PC-9 (cell line): ENCODE results near the gene CD83. TPM values are rescaled to one million over a fixed set of nuclear protein-coding genes. Genes with fewer than 3 reads are reported as not detected.

Experiments used
- BruUV-seq: library from RNA; stranded (reverse); fragments of 400-500 nt; replicated peaks from 2 replicates; lab custom pipeline; 2021; lab: Mats Ljungman, UMichigan
- CTCF ChIA-PET: fragments of 300-600 bp; sonication (Branson Sonifier 250); formaldehyde crosslinking; loops from one replicate; lab custom pipeline; 2022; ENCODE audit warnings: antibody characterized with exemption; lab: Charles Lee
- POLR2A ChIA-PET: fragments of 300-600 bp; sonication (Branson Sonifier 250); formaldehyde crosslinking; loops from one replicate; lab custom pipeline; 2022; ENCODE audit warnings: antibody characterized with exemption; ENCODE audit not compliant: unreplicated experiment; lab: Charles Lee
- DNase-seq, 2 experiments: peaks; one replicate each; pipeline versions ENCODE4 v3.0.0 to v3.0.0-alpha.2; 2015 to 2022; ENCODE audit warnings: mixed read lengths in 1 of 2
- H2AFZ ChIP-seq: fragments of 200-600 bp; sonication (generic); 2 replicates; pipeline ENCODE4 v1.8.1; 2017; ENCODE audit warnings: antibody characterized with exemption
- H3F3A ChIP-seq: fragments of 200-600 bp; sonication (generic); 2 replicates; pipeline ENCODE4 v1.8.1; 2017; ENCODE audit warnings: antibody characterized with exemption, mild to moderate bottlenecking, low read depth; ENCODE audit not compliant: insufficient read depth
- H3K27ac ChIP-seq: fragments of 200-600 bp; sonication (generic); 2 replicates; pipeline ENCODE4 v1.6.1; 2016; ENCODE audit warnings: mixed run types
- H3K27me3 ChIP-seq: fragments of 200-600 bp; sonication (generic); 2 replicates; pipeline ENCODE4 v1.6.1; 2016; ENCODE audit warnings: low read depth, mixed run types; ENCODE audit not compliant: insufficient read depth
- H3K36me3 ChIP-seq: fragments of 200-600 bp; sonication (generic); 2 replicates; pipeline ENCODE4 v1.6.1; 2016; ENCODE audit warnings: low read depth, mixed run types
- H3K4me1 ChIP-seq: fragments of 200-600 bp; sonication (generic); replicated peaks from 2 replicates; pipeline ENCODE4 v1.6.1; 2016; ENCODE audit warnings: mixed run types; ENCODE audit not compliant: insufficient read depth
- H3K4me2 ChIP-seq: fragments of 200-600 bp; sonication (generic); 2 replicates; pipeline ENCODE4 v1.6.1; 2017; ENCODE audit warnings: mixed run types
- H3K4me3 ChIP-seq: fragments of 200-600 bp; sonication (generic); 2 replicates; pipeline ENCODE4 v1.6.1; 2016; ENCODE audit warnings: mixed run types
- H3K79me2 ChIP-seq: fragments of 200-600 bp; sonication (generic); 2 replicates; pipeline ENCODE4 v1.6.1; 2017; ENCODE audit warnings: low read depth, mixed run types
- H3K9me2 ChIP-seq: fragments of 200-600 bp; sonication (generic); 2 replicates; pipeline ENCODE4 v1.8.1; 2017; ENCODE audit warnings: mild to moderate bottlenecking; ENCODE audit not compliant: insufficient read depth
- H3K9me3 ChIP-seq: fragments of 200-600 bp; sonication (generic); 2 replicates; pipeline ENCODE4 v1.8.1; 2016; ENCODE audit warnings: low read depth; ENCODE audit not compliant: insufficient read depth
- H4K20me1 ChIP-seq: fragments of 200-600 bp; sonication (generic); 2 replicates; pipeline ENCODE4 v1.8.1; 2017; ENCODE audit not compliant: insufficient read depth
- EZH2 ChIP-seq: fragments of 200-600 bp; sonication (generic); IDR thresholded peaks from 2 replicates; pipeline ENCODE4 v1.8.0; 2017; ENCODE audit warnings: antibody characterized with exemption, low read depth
- intact Hi-C: fragments of 100-400 bp; cut with micrococcal nuclease; formaldehyde crosslinking; loops from one replicate; pipeline ENCODE4 v1.10.0; 2022; ENCODE audit not compliant: unreplicated experiment
- total RNA-seq: library from RNA; stranded (reverse); gene quantifications from 2 replicates; pipeline ENCODE4 v1.2.3, GENCODE V29; 2021
- TF ChIP-seq, protein P1 (sequence below): fragments of 200-600 bp; sonication (generic); conservative IDR thresholded peaks from 2 replicates; pipeline ENCODE4 v1.6.1; 2017; ENCODE audit warnings: mixed run types, antibody characterized with exemption, mild to moderate bottlenecking, moderate library complexity

The CD83 gene
- total RNA-seq, 1 experiment from 2014 or later = 3.6 TPM

DNA sequence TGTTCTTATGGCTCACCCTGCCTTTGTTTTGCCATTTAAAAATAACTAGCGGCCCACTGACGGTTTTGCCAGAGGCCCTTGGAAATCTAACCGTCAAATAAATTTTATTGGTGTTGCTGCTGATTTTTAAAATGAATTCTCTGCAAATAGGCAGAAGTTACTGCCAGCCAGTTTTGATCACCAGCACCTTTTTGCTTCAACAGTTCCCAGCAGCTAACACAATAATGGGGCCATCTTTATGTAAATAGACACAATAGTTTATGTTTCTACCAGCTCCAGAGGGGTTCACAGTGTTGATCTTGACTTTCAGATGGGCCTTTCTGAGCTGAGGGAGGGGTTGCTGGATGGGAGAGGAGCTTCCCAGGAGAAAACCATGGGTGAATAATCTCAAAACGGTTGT is 11.2 kb downstream of the CD83 start:
- intact Hi-C loops = loop anchor here (1.0 kb wide), 1 partner anchor 1495 kb away; no protein-coding TSS in a partner anchor
- no TSS peak for BruUV-seq
- Histone ChIP-seq H4K20me1 (no peaks in the 10 kb centered on the region), H3K9me3 (no peaks in the 10 kb centered on the region), H3K4me3 (no peak overlapping the region), H3K9me2 (no peaks in the 10 kb centered on the region), H3K27ac (no peak overlapping the region), H3K4me2 (no peak overlapping the region), H3K36me3 (no peaks in the 10 kb centered on the region), H3K79me2 (no peaks in the 10 kb centered on the region), H3K27me3 (no peaks in the 10 kb centered on the region), H3F3A (no peaks in the 10 kb centered on the region), H2AFZ (no peak overlapping the region), H3K4me1 (no peaks in the 10 kb centered on the region)
- ChIA-PET POLR2A (no interaction called here), CTCF (no interaction called here)
- DNase-seq = no peak
- TF ChIP-seq, protein P1, sequence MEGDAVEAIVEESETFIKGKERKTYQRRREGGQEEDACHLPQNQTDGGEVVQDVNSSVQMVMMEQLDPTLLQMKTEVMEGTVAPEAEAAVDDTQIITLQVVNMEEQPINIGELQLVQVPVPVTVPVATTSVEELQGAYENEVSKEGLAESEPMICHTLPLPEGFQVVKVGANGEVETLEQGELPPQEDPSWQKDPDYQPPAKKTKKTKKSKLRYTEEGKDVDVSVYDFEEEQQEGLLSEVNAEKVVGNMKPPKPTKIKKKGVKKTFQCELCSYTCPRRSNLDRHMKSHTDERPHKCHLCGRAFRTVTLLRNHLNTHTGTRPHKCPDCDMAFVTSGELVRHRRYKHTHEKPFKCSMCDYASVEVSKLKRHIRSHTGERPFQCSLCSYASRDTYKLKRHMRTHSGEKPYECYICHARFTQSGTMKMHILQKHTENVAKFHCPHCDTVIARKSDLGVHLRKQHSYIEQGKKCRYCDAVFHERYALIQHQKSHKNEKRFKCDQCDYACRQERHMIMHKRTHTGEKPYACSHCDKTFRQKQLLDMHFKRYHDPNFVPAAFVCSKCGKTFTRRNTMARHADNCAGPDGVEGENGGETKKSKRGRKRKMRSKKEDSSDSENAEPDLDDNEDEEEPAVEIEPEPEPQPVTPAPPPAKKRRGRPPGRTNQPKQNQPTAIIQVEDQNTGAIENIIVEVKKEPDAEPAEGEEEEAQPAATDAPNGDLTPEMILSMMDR = no peak
- no peak for TF ChIP-seq EZH2

DNA sequence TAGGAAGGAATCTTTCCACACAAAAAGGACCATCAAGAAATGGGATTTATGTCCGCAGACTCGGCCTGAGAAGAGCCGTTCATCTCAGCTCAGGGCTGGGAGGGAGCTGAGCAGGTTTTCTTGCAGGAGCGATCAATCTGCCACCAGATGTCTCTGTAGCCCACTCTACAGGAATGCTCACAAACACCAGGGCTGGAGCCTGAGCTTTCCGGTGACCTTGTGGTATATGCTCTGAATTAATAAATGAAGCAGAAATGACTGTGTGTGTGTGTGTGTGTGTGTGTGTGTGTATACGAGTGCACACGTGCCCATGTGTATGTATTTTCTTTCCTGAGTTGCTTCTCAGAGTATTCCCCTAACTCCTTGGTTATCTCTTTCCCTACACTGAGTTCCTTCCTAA is 12.0 kb downstream of the CD83 start:
- intact Hi-C loops = loop anchor here (1.0 kb wide), 1 partner anchor 1494 kb away; no protein-coding TSS in a partner anchor
- Histone ChIP-seq H3K4me1 (no peaks in the 10 kb centered on the region), H3F3A (no peaks in the 10 kb centered on the region), H2AFZ (no peak overlapping the region), H3K4me3 (no peak overlapping the region), H3K27me3 (no peaks in the 10 kb centered on the region), H3K4me2 (no peak overlapping the region), H4K20me1 (no peaks in the 10 kb centered on the region), H3K9me2 (no peaks in the 10 kb centered on the region), H3K9me3 (no peaks in the 10 kb centered on the region), H3K36me3 (no peaks in the 10 kb centered on the region), H3K79me2 (no peaks in the 10 kb centered on the region), H3K27ac (no peak overlapping the region)
- POLR2A ChIA-PET = interaction anchor here (0.5 kb wide), 1 partner anchor 141 kb away, joined by 6 read pairs; no protein-coding TSS in a partner anchor
- TF ChIP-seq, protein P1 = peak; percentile 55
- TF ChIP-seq EZH2 = no peak
- CTCF ChIA-PET = interaction anchor here (0.6 to 0.7 kb wide), 3 partner anchors 23 to 1494 kb away, joined by 3 to 6 read pairs (median 3); no protein-coding TSS in a partner anchor
- peak in 1 of 2 experiments; percentile 25 for DNase-seq
- BruUV-seq = no TSS peak

DNA sequence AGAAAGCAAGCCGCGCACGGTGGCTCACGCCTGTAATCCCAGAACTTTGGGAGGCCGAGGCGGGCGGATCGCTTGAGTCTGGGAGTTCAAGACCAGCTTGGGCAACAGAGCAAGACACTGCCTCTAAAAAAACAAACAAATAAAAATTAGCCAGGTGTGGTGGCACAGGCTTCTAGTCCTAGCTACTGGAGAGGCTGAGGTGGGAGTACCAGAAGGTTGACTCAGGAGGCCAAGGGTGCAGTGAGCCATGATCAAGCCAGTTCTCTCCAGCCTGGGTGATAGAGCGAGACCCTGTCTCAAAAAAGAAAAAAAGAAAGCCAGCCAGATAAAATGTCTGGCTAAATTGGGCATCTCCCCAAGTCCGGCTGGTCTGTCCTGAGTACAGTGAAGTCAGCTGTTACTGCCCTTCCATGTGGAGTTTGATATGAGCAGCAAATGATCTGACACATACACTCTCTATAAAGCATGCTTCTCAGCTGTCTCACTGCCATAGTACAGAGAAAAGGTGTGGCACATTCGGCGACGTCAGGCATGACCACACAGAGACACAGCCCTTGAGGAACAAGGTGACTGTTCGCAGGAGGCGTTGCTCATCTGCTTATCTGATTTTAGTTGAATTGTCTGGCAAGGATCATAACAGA is 13.0 kb downstream of the CD83 start:
- Histone ChIP-seq H3K27me3 (no peaks in the 10 kb centered on the region), H3K4me3 (no peak overlapping the region), H3K27ac (no peak overlapping the region), H4K20me1 (no peaks in the 10 kb centered on the region), H3K79me2 (no peaks in the 10 kb centered on the region), H3K4me1 (no peaks in the 10 kb centered on the region), H3K4me2 (no peak overlapping the region), H2AFZ (no peak overlapping the region), H3K9me3 (no peaks in the 10 kb centered on the region), H3K9me2 (no peaks in the 10 kb centered on the region), H3K36me3 (no peaks in the 10 kb centered on the region), H3F3A (no peaks in the 10 kb centered on the region)
- no TSS peak for BruUV-seq
- TF ChIP-seq, protein P1 = no peak
- no peak for TF ChIP-seq EZH2
- ChIA-PET CTCF (interaction anchor here (0.6 kb wide), 1 partner anchor 1290 kb away, joined by 4 read pairs; no protein-coding TSS in a partner anchor), POLR2A (no interaction called here)
- DNase-seq = peak in 1 of 2 experiments; percentile 10
- intact Hi-C loops = no loop called here
